Retinal pigment epithelial cell (primary cell): Measurements from ENCODE around the gene MAP4K5.

ENCODE experiments used
- DNase-seq: peaks from one replicate; pipeline ENCODE4 v3.0.0-alpha.2; 2010; ENCODE audit warnings: low read depth
- H3K4me3 ChIP-seq: 2 replicates; pipeline ENCODE4 v1.5.1; 2011; ENCODE audit warnings: mild to moderate bottlenecking, low read length, control low read depth, moderate library complexity
- TF ChIP-seq, protein P1 (sequence below): conservative IDR thresholded peaks from 2 replicates; pipeline ENCODE4 v1.5.1; 2011; ENCODE audit warnings: low read depth, low read length, control low read depth, inconsistent platforms

The MAP4K5 gene

DNA sequence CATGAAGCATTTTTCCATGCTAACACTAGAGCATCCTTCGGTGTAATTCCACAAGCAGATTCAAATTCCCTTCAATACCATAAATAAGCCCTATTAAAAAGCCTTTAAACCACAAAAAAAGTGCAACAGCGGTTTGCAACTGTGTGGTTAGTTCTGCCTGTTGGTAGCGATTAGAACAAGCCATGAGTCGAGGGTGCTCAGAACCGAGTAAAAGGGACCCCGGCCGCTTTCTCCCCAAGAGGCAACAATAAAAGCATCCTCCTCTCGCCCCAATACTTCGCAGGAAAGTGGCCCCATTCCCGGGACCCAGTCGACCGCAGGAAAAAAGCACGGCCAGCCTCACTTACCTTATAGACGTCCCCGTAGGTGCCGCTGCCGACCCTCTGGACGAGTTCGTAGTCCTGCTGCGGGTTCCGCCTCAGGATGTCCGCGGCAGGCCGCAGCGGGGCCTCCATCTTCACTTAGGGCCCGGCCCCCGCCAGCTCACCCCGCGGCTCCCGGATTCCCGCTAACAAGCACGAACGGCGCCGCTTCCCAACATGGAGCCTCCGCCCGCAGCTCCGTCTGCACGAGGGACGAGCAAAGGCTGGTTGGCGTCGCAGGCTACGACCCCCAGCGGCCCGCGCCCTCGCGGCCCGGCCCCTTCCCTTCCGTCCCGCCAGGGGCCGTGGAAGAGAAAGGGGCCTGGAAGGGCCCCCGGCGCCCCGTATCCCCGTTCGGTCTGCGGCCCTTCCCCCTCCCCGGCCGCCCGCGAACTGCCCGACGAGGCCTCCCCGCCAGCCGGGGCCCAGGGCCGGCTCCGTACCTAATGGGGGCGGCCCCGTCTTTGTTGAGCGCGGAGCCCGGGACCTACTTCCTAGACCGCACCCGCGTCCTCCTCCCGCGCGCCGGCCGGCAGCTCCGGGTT is 521 bp downstream of the MAP4K5 start:
- peak overlapping the region; percentile 90 for H3K4me3 ChIP-seq
- DNase-seq, result no peak
- TF ChIP-seq, protein P1, sequence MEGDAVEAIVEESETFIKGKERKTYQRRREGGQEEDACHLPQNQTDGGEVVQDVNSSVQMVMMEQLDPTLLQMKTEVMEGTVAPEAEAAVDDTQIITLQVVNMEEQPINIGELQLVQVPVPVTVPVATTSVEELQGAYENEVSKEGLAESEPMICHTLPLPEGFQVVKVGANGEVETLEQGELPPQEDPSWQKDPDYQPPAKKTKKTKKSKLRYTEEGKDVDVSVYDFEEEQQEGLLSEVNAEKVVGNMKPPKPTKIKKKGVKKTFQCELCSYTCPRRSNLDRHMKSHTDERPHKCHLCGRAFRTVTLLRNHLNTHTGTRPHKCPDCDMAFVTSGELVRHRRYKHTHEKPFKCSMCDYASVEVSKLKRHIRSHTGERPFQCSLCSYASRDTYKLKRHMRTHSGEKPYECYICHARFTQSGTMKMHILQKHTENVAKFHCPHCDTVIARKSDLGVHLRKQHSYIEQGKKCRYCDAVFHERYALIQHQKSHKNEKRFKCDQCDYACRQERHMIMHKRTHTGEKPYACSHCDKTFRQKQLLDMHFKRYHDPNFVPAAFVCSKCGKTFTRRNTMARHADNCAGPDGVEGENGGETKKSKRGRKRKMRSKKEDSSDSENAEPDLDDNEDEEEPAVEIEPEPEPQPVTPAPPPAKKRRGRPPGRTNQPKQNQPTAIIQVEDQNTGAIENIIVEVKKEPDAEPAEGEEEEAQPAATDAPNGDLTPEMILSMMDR, result no peak

DNA sequence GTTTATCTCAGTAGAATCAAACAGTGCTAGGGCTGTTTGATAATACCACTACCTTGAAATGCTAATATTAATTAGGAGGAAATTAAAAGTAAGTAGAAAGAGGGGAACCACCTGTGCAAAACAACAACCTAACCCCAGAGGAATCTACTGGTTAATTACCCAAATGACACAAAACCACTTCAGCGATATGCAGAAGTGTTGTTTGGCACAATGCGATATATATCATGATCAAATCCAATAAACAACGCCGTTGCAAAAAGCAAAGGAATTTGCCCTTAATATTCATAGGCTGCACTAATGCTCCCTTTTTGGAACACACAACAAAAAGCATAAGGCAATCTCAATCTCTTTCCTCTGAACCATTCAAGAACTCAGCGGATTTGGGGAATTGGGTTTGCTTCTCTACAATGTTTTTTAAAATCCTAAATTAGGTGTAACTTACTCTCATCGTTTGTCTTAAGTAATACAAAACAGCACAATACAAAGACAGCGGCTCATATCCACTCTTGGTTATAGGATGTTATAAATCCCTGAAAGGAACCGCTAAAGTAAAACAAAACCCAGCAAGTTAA is 1.5 kb downstream of the MAP4K5 start:
- TF ChIP-seq, protein P1, result no peak
- DNase-seq, result no peak
- peak overlapping the region; percentile 90 for H3K4me3 ChIP-seq

DNA sequence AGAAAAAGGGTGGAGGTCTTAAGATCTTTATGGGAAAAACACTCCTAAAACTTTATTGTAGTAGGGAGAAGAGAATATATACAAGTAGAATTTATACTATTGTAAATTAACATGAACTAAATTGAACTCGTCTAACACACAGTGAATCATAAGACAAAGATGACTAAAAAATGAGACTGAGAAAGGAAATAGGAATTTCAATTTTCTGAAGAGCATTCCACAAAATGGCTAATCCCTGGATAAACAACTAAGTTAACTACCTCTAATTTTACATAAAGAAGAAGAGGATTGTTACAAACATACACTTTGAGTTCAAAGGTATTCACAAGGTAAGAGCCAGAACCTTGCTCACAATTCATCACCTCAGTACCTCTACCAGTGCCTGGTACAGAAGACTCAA is 2.0 kb downstream of the MAP4K5 start:
- peak; percentile 43 for DNase-seq

DNA sequence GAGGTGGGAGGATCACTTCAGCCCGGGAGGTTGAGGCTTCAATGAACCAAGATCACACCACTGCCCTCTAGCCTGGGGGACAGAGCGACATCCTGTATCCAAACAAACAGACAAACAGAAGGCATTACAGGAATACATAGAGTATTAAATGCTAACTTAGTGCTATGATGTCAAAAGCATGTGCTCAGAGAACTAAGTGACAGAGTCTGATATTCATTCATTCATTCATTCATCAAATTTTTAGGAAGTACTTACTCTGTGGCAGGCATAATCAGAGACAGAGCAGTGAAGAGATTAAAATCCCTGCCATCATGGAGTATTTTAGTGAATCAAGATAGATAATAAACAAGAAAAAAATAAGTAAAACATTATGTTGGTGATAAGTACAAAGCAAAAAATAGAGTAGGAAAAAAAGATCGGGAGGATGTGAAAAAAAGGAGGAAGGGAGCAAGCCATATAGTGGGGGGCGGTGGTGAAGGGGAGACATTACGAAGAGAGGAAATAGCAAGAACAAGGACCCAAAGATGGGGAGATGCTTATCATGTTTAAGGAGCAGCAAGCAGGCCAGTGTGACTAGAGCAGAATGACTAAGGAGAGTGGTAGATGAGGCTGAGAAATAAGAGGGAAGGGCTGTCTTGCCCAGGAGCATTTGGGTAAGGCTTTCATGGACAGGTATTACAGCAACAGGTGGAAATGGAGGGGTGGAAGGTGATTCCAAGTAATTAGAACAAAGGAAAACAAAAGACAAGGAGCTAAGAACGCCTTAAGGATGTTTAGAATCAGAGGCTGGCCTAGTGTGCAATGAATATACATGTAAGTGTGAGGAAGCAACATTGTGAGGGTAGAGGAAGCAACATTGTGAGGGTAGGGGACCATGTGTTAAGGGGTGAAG is 2.8 kb downstream of the MAP4K5 start:
- DNase-seq, result no peak
- peak overlapping the region; percentile 90 for H3K4me3 ChIP-seq
- TF ChIP-seq, protein P1, result no peak

More for the DNA sequence above, 2.0 kb downstream of the MAP4K5 start:
- TF ChIP-seq, protein P1, result no peak
- peak overlapping the region; percentile 90 for H3K4me3 ChIP-seq

DNA sequence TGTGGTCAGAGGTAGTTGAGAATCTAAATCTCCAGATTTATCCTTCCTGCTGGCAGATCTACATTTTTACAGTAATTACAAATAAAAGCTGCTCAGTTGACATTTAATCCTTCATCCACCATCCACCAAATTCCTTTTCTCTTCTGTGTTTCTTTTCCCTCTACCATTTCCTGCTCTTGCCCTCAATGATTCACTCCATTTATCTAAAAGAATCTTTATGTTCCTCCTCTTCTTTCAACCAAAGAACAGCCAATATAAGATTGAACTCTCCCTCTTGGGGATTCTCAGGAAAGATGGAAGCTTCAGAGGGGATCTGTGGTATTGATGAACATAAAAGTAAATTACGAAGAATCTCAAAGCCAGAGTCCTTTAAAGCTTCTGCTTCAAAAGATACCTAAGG is 4.4 kb downstream of the MAP4K5 start:
- H3K4me3 ChIP-seq, result no peak overlapping the region
- DNase-seq, result no peak
- TF ChIP-seq, protein P1, result no peak

DNA sequence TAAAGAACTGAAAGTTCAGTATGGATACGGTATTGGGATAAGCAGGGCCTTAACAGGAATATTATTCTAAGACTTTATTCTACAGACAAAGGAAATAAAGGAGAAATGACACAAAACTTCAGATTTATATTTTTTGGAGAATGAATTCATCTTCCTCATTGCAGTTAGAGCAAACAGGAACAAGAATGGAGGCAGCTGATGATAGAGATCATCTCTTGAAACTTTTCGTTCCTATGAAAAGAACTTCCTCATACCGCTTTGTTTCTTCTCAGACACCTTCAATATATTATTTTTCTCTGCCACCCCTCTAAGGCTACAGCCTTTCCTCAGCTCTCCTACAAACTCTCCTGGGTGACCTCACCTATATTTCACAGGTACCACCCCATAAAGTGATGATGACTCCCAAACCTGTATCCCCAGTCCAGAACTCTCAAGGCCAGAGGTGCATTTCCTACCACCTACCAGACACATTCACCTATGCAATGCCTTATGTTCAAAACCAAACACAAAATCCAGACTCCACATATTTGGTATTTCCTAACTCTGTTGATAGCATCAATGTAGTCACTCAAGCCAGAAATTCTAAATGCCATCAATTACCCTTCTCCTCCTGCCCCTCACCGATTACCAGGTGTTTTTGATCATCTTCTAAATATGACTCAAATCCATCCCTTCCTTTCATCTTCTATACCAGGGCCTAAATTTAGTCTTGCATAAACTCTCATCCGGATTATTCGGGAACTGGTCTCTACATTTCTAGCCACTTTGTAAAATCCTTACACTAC is 7.4 kb downstream of the MAP4K5 start:
- TF ChIP-seq, protein P1, result no peak
- H3K4me3 ChIP-seq, result no peak overlapping the region
- DNase-seq, result no peak
